Stimulated activated CD4-positive, alpha-beta T cell treated with anti-CD3 and anti-CD28 coated beads, Interleukin-12 subunit alpha, Interleukin-12 subunit beta, amount 100 ng/mL, for 4 hours (primary cell): ENCODE measurements around the gene PEX26.
"Not testable (repeated sequence)": the region's sequence is repeated elsewhere in the genome, so short reads cannot be mapped to it uniquely, and the experiment has no call there.

Experiments used
- DNase-seq: peaks from one replicate; pipeline ENCODE4 v3.0.0-alpha.2; 2020

PEX26 gene

DNA sequence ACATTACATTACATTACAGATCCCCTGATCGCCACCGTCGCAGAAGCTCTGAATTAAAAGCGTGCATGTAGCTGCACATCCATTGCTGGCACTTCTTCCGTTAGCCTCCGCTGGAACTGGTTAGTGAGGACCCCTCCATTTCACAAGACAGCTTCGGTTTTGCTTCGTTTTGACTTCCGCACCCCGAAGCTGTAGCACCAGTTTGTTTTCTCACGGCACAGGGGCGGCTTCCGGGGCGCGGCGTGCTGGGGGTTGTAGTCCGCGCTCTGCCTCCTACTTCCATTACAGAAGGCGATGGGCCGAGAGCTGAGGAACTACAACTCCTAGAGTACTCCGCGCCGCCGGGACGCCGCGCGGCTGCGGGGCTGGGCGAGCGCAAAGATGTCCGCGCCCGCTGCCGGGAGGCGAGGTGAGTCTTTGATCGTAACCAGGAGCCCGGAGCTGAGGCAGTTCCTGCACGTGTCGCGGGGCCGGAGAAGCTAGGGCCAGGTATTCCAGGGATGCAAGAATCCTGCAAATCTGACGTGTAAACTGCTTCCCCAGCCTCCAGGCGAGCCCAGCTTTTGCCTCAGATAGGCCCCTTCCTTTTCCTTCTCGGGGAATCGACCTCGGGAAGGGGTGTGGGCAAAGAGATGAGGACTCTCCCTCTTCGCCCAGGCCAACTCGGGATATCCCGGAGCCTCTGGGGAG, at the start of gene PEX26:
Gene PEX26, plus strand, starts transcription at position 352 of the 690 bp plus-strand sequence. CDS start 387 bp downstream, outside the sequence.
- DNase-seq: peak; percentile 90

DNA sequence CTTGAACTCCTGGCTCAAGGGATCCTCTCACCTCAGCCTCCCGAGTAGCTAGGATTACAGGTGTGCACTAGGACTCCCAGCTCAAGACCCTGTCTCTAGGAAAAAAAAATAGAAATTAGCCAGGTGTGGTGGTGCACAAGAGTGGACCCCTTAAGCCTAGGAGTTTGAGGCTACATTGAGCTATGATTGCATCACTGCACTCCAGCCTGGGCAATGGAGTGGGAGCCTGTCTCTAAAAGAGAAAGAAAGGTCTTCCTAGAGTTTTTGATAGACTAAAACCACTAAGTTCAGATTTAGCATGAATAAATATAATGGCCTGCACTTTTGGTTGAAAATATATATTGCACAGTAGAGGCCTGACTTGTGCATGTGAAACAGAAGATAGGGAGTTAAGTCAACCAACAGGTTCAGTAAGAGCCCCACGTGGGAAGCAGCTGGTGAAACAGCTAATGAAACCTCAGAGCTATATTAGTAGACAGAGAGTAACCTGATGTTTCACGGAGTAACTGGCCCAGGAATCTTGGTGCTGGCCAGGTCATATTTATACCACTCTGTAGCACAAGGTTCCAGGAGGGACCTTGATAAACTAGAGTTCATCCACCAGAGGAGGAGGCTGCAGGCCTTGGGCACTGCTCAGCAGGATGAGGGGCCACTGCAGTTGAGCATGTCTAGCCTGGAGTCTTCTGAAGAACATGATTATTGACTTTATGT, 48.8 kb upstream of the PEX26 start:
- DNase-seq: no peak

GRCh38 chr22:18029686-18030267, 48.0 kb upstream of the PEX26 start:
- no peak for DNase-seq

- DNase-seq: no peak
Observed at GRCh38 chr22:18031695-18032454, 45.9 kb upstream of the PEX26 start.

DNA sequence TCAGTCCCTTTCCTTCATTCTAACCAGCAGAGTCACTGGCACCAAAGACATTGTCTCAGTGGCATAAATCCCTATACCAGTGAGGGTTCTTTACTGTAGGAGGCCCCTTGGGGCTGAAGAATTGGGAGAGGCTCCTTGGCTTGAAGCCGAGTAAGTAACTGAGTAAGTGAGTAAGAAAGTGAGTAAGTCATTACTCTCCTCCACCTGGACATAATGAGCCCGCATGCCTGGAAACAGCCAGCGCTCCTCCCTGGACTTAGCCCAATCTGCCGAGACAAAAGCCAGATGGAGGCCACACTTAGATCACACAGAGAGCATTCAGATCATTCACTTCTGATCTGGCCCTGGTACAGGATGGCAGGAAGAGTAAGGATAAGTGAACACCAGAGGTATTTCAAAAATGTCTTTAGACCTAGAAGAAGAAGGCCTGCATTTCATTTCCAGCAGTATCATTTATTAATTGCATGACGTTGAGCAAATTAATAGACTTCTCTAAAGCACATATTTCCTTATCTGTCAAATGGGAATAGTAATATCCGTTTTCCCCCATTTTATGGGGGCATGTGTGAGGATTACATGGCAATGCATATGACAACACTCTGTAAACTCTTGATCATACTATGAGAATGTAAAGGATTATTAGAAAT, 45.2 kb upstream of the PEX26 start:
- no peak for DNase-seq

GRCh38 chr22:18033204-18033998, 44.4 kb upstream of the PEX26 start:
- no peak for DNase-seq

DNA sequence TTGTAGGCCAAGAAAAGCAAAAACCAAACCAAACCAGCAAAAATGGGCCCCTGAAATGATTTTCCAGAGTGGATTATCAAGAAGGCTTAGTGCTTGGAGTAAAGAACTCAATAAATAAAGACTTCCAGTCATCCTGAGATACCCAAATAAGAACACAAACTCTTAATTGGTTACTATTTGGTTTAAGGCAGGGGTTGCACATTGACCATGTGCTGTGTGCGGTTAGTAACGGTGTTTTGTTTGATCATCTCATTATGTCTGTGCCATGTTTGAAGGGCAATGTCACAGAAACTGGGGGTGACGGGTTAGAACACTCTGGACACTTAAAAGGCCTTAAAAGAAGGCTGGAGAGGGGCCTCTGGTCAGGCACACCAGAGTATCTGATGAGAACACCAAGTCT, 43.7 kb upstream of the PEX26 start:
- DNase-seq: no peak

GRCh38 chr22:18035751-18036150, 42.0 kb upstream of the PEX26 start:
- no peak for DNase-seq

- not testable (repeated sequence) for DNase-seq
Observed at GRCh38 chr22:18040898-18041297, 36.9 kb upstream of the PEX26 start.

GRCh38 chr22:18042685-18043084, 35.1 kb upstream of the PEX26 start:
- no peak for DNase-seq

GRCh38 chr22:18044548-18045271, 33.1 kb upstream of the PEX26 start:
- no peak for DNase-seq

DNA sequence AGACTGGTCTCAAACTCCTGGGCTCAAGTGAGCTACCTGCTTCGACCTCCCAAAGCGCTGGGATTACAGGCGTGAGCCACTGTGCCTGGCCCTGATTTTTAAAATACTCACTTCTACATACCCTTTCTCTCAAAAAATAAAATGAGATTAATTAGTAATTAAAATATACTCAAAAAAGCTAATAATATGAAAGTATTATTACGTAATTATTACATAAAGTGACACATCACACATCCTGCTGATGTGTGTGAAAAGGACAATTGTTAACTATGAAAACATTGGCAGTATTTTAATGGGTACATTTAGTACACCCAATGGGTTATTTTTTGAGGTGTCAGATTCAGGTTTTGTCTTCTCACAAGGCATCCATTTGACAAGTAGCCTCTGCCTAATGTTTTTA, 32.0 kb upstream of the PEX26 start:
- DNase-seq: no peak

GRCh38 chr22:18048041-18048440, 29.7 kb upstream of the PEX26 start:
- no peak for DNase-seq

GRCh38 chr22:18048441-18048898, 29.3 kb upstream of the PEX26 start:
- no peak for DNase-seq

DNA sequence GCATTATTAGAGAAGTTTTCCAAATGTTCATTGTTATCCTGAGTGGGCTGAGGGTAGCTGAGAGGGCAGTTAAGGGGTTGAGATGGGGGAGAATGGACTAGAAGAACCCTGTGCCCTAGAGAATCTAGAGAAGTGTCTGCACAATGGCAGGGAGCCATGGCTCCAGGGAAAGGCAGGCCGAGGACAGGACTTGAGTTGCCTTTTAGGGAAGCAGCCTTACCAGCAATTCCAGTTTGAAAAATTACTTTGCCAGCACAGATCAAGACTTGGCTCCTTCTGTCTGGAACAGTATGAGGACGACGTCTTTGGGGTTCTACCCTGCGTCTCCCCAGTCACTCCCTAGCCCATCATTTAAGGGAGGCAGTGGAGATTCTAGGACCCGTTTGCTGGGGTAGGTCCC, 27.7 kb upstream of the PEX26 start:
- DNase-seq: no peak

DNA sequence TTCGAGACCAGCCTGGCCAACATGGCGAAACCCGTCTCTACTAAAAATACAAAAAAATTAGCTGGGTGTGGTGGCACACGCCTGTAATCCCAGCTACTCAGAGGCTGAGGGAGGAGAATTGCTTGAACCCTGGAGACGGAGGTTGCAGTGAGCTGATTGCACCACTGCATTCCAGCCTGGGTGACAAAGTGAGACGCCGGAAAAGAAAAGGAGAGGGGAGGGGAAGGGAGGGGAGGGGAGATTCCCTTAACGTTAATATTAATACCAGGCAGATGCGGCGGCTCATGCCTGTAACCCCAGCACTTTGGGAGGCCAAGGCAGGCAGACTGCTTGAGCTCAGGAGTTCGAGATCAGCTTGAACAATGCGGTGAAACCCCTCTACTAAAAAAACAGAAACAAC, 26.7 kb upstream of the PEX26 start:
- DNase-seq: not testable (repeated sequence)

GRCh38 chr22:18053216-18053946, 24.4 kb upstream of the PEX26 start:
- not testable (repeated sequence) for DNase-seq

- DNase-seq: no peak
Observed at GRCh38 chr22:18055619-18056160, 22.1 kb upstream of the PEX26 start.

DNA sequence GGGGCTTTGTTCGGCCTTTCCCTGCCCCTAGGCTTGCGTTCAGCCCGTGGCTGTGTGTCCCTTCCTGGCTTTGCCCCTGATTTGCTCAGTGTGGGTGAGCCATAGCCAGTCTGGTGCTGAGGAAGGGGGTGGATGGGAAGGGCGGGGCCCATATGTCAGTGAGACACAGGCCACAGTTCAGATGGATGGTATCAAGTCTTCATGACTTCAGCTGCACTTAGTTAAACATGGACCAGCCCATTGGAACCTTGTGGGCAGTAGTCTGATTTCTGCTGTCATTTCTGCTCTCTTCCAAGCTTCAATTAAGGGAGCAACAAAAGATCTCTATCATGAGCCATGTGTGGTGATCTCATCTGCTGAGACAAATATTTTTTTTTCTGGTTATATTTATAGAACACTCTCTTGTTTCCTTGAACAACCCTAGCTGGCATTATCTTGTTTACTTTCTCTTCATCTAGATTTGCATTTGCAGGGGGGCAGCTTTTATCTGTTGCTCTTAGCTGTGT, 21.6 kb upstream of the PEX26 start:
- no peak for DNase-seq
